Endothelial cell of umbilical vein (primary cell): ENCODE results near the gene DGKA. TPM values are rescaled to one million over a fixed set of nuclear protein-coding genes. Genes with fewer than 3 reads are reported as not detected.

ENCODE experiments used
- BruUV-seq: library from RNA; stranded (reverse); fragments of 400-500 nt; replicated peaks from 2 replicates; lab custom pipeline; 2021; lab: Mats Ljungman, UMichigan
- CTCF ChIA-PET: fragments of 300-600, 350-600 bp; sonication (Branson Sonifier 250); formaldehyde crosslinking; loops from one replicate; lab custom pipeline; 2021; ENCODE audit warnings: antibody characterized with exemption, inconsistent platforms; lab: Charles Lee
- POLR2A ChIA-PET: fragments of 300-600, 350-600 bp; sonication (Branson Sonifier 250); formaldehyde crosslinking; loops from one replicate; lab custom pipeline; 2021; ENCODE audit warnings: antibody characterized with exemption, inconsistent platforms; lab: Charles Lee
- DNase-seq: peaks from one replicate; pipeline ENCODE4 v3.0.0-alpha.2; 2011; ENCODE audit warnings: low read depth, low spot score
- FAIRE-seq: peaks from 2 replicates; lab custom pipeline; 2011; peaks lifted over from hg19 to GRCh38; lab: Jason Lieb, UNC
- H2AFZ ChIP-seq: 2 replicates; pipeline ENCODE4 v1.6.0; 2012; ENCODE audit warnings: low read depth, low read length, control low read depth, inconsistent platforms
- H3K27ac ChIP-seq: 2 replicates; pipeline ENCODE4 v1.5.1; 2011; ENCODE audit warnings: low read depth, mild to moderate bottlenecking, control low read depth, low read length, moderate library complexity; ENCODE audit not compliant: insufficient read depth
- H3K27me3 ChIP-seq, 2 experiments: 2 replicates each; pipeline versions ENCODE4 v1.6.0 to v1.6.1; 2011; ENCODE audit warnings: low read length in 2 of 2, mixed read lengths in 1 of 2; ENCODE audit not compliant: control insufficient read depth in 2 of 2, insufficient read depth in 2 of 2
- H3K36me3 ChIP-seq, 2 experiments: 2 replicates in 1 of 2; 3 replicates in 1 of 2; pipeline ENCODE4 v1.5.1; 2011; ENCODE audit warnings: low read length in 2 of 2, mild to moderate bottlenecking in 1 of 2, moderate library complexity in 1 of 2; ENCODE audit not compliant: control insufficient read depth in 2 of 2, insufficient read depth in 2 of 2; ENCODE audit errors: extremely low read depth in 1 of 2
- H3K4me1 ChIP-seq: 3 replicates; pipeline ENCODE4 v1.5.1; 2011; ENCODE audit warnings: mild to moderate bottlenecking, low read length; ENCODE audit not compliant: control insufficient read depth, insufficient read depth; ENCODE audit errors: extremely low read depth
- H3K4me2 ChIP-seq: 2 replicates; pipeline ENCODE4 v1.6.1; 2011; ENCODE audit warnings: low read length, control low read depth, mixed read lengths; ENCODE audit not compliant: insufficient read depth
- H3K4me3 ChIP-seq, 3 experiments: fragments of 200-600 bp in 1 of 3; sonication (generic), shearing (Covaris generic) in 1 of 3; replicated peaks in 1 of 3; 2 replicates each; pipeline ENCODE4 v1.5.1; 2011 to 2016; ENCODE audit warnings: control low read depth in 3 of 3, low read length in 3 of 3, mild to moderate bottlenecking in 2 of 3, inconsistent platforms in 1 of 3, low read depth in 1 of 3, moderate library complexity in 1 of 3; ENCODE audit not compliant: insufficient read depth in 1 of 3
- H3K79me2 ChIP-seq: 2 replicates; pipeline ENCODE4 v1.6.0; 2012; ENCODE audit warnings: low read length, inconsistent platforms; ENCODE audit not compliant: control insufficient read depth, insufficient read depth
- H3K9ac ChIP-seq: replicated peaks from 2 replicates; pipeline ENCODE3; 2011; ENCODE audit warnings: low read length, control low read depth; ENCODE audit not compliant: insufficient read depth; ENCODE audit errors: extremely low read depth
- H3K9me1 ChIP-seq: replicated peaks from 3 replicates; pipeline ENCODE4 v1.6.0; 2011; ENCODE audit warnings: mild to moderate bottlenecking, low read length; ENCODE audit not compliant: control insufficient read depth, insufficient read depth; ENCODE audit errors: extremely low read depth
- H3K9me3 ChIP-seq: replicated peaks from 2 replicates; pipeline ENCODE4 v1.5.1; 2012; ENCODE audit warnings: low read length, inconsistent platforms; ENCODE audit not compliant: control insufficient read depth, insufficient read depth
- H4K20me1 ChIP-seq: replicated peaks from 2 replicates; pipeline ENCODE3; 2011; ENCODE audit warnings: mild to moderate bottlenecking, low read length; ENCODE audit not compliant: control insufficient read depth, insufficient read depth; ENCODE audit errors: extremely low read depth
- EZH2 ChIP-seq: IDR thresholded peaks from 2 replicates; pipeline ENCODE4 v1.6.1; 2012; ENCODE audit warnings: borderline replicate concordance, low read depth, mild to moderate bottlenecking, moderate library complexity, low read length, inconsistent platforms; ENCODE audit not compliant: severe bottlenecking
- FOS ChIP-seq: IDR thresholded peaks from 2 replicates; pipeline ENCODE4 v1.6.1; 2011; ENCODE audit warnings: mild to moderate bottlenecking, low read length, moderate library complexity, borderline replicate concordance; ENCODE audit not compliant: insufficient read depth
- GATA2 ChIP-seq: IDR thresholded peaks from 2 replicates; pipeline ENCODE4 v1.7.0; 2011; ENCODE audit warnings: low read depth, mild to moderate bottlenecking, moderate library complexity, mixed read lengths, low read length; ENCODE audit not compliant: insufficient read length, insufficient read depth
- JUN ChIP-seq: IDR thresholded peaks from 2 replicates; pipeline ENCODE4 v1.6.1; 2011; ENCODE audit warnings: borderline replicate concordance, low read depth; ENCODE audit not compliant: insufficient read length, insufficient read depth
- MYC ChIP-seq: IDR thresholded peaks from one replicate; pipeline ENCODE4 v1.6.1; 2011; ENCODE audit warnings: mild to moderate bottlenecking, low read depth, low read length
- POLR2A ChIP-seq: IDR thresholded peaks from 2 replicates; pipeline ENCODE4 v1.6.1; 2012; ENCODE audit warnings: low read depth, mild to moderate bottlenecking, control low read depth, low read length
- POLR2AphosphoS5 ChIP-seq: IDR thresholded peaks from 2 replicates; pipeline ENCODE4 v1.6.1; 2012; ENCODE audit warnings: low read depth, mild to moderate bottlenecking, control low read depth, low read length, moderate library complexity; ENCODE audit not compliant: insufficient read depth
- dilution Hi-C: fragments of 300-500 bp; cut with MboI; formaldehyde crosslinking; loops from one replicate; pipeline ENCODE4 v1.15.0; 2019; ENCODE audit warnings: low sequenced_read_pairs; ENCODE audit not compliant: extremely low pct_ligation_motif_present
- intact Hi-C: fragments of 100-400 bp; cut with micrococcal nuclease; formaldehyde crosslinking; loops from one replicate; pipeline ENCODE4 v1.10.0; 2022
- polyA plus RNA-seq, 4 experiments: library from polyadenylated mRNA; depleted of rRNA in 3 of 4; stranded (reverse) in 3 of 4; unstranded in 1 of 4; fragments of >200 nt; gene quantifications; 2 replicates each; pipeline versions ENCODE4 v1.2.1 to v1.2.3, GENCODE V29; 2011 to 2012; ENCODE audit warnings: missing spikeins in 1 of 4
- total RNA-seq: library from RNA; stranded (reverse); gene quantifications from 2 replicates; pipeline ENCODE4 v1.2.3, GENCODE V29; 2021
- TF ChIP-seq, protein P1 (sequence below), 2 donors: IDR thresholded peaks; 1 replicate in 1 of 2; 2 replicates in 1 of 2; pipeline ENCODE4 v1.5.1; 2011; ENCODE audit warnings: low read length in 2 of 2, mild to moderate bottlenecking in 2 of 2, moderate library complexity in 2 of 2, control low read depth in 1 of 2, inconsistent platforms in 1 of 2, low read depth in 1 of 2; ENCODE audit not compliant: insufficient read depth in 1 of 2; ENCODE audit errors: extremely low read depth in 1 of 2
- TF ChIP-seq, protein P2 (sequence below): IDR thresholded peaks from 2 replicates; pipeline ENCODE4 v1.6.1; 2011; ENCODE audit not compliant: insufficient read depth, insufficient read length

Gene DGKA
- total and polyA plus RNA-seq, 2 donors (not counting 3 experiments of a cell fraction or from before 2014, with no cell fraction given): 49.8 to 53.2 TPM

DNA sequence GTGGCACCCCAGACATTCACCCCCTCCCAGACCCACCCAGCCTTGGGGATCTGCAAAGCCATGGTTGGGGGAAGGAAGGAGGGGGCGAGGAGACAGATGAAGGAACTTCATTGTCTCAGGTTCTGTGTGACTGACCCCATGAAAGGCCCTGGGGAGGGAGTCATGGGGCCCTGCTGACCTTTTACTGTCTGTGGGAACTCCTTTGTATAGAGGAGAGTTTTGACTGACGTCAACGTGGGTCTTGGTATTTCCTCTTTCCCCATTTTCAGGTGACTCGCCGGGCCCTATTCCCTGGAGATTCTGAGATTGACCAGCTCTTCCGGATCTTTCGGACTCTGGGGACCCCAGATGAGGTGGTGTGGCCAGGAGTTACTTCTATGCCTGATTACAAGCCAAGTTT lies 39.8 kb downstream of the DGKA start:
- Histone ChIP-seq H3K4me2 (no peak overlapping the region), H3K36me3 (peaks cover 1 to 3% of the 10 kb centered on the region in 2 experiments), H3K27ac (no peak overlapping the region), H3K9ac (no peak overlapping the region), H3K9me3 (no peaks in the 10 kb centered on the region), H3K4me3 (no peak overlapping the region), H3K79me2 (peaks cover 28% of the 10 kb centered on the region), H3K27me3 (no peaks in the 10 kb centered on the region), H3K9me1 (no peaks in the 10 kb centered on the region), H2AFZ (no peak overlapping the region), H4K20me1 (no peaks in the 10 kb centered on the region), H3K4me1 (peaks cover 32% of the 10 kb centered on the region)
- TF ChIP-seq POLR2AphosphoS5: no peak
- no peak for TF ChIP-seq MYC
- TF ChIP-seq, protein P1, sequence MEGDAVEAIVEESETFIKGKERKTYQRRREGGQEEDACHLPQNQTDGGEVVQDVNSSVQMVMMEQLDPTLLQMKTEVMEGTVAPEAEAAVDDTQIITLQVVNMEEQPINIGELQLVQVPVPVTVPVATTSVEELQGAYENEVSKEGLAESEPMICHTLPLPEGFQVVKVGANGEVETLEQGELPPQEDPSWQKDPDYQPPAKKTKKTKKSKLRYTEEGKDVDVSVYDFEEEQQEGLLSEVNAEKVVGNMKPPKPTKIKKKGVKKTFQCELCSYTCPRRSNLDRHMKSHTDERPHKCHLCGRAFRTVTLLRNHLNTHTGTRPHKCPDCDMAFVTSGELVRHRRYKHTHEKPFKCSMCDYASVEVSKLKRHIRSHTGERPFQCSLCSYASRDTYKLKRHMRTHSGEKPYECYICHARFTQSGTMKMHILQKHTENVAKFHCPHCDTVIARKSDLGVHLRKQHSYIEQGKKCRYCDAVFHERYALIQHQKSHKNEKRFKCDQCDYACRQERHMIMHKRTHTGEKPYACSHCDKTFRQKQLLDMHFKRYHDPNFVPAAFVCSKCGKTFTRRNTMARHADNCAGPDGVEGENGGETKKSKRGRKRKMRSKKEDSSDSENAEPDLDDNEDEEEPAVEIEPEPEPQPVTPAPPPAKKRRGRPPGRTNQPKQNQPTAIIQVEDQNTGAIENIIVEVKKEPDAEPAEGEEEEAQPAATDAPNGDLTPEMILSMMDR (IDR thresholded peaks at IDR 0.05; ENCODE audit: extremely low read depth in 1 of 2, insufficient read depth in 1 of 2, low read depth in 1 of 2, low read length in 2 of 2): no peak
- no peak for TF ChIP-seq POLR2A
- no peak for TF ChIP-seq EZH2
- TF ChIP-seq JUN: no peak
- TF ChIP-seq, protein P2, sequence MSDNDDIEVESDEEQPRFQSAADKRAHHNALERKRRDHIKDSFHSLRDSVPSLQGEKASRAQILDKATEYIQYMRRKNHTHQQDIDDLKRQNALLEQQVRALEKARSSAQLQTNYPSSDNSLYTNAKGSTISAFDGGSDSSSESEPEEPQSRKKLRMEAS: no peak
- TF ChIP-seq GATA2: no peak
- no peak for TF ChIP-seq FOS
- DNase-seq (no peak), FAIRE-seq (no peak)
- no TSS peak for BruUV-seq
- ChIA-PET POLR2A (no interaction called here), CTCF (interaction anchor here (1.2 kb wide), 1 partner anchor 232 kb away, joined by 3 read pairs; no protein-coding TSS in a partner anchor)
- dilution Hi-C loops: no loop called here
- intact Hi-C loops: no loop called here
